ENCODE measurements around the gene ANKRD63.

DNA sequence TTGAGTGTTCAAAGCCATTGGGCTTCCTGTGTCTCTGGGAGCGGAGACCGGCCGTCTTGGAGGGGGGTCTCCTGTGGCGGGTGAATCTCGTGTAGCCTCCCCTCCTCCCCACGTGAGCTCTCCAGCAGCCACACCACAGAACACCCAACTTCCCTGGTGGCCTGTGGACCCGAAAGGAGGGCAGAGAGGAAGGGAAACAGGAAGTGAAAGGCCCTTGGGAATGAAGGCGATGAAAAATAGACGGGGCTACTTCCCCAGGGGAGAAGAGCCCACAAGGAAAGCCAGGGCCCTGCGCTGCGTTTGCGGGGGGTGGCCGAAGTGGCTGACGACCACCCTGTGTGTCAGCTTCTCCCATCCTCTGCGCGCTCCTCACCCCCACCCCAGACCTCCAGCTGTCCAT is 5.4 kb downstream of the ANKRD63 start:
- TF ChIP-seq, protein P1, sequence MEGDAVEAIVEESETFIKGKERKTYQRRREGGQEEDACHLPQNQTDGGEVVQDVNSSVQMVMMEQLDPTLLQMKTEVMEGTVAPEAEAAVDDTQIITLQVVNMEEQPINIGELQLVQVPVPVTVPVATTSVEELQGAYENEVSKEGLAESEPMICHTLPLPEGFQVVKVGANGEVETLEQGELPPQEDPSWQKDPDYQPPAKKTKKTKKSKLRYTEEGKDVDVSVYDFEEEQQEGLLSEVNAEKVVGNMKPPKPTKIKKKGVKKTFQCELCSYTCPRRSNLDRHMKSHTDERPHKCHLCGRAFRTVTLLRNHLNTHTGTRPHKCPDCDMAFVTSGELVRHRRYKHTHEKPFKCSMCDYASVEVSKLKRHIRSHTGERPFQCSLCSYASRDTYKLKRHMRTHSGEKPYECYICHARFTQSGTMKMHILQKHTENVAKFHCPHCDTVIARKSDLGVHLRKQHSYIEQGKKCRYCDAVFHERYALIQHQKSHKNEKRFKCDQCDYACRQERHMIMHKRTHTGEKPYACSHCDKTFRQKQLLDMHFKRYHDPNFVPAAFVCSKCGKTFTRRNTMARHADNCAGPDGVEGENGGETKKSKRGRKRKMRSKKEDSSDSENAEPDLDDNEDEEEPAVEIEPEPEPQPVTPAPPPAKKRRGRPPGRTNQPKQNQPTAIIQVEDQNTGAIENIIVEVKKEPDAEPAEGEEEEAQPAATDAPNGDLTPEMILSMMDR (IDR thresholded peaks at IDR 0.05): no peak
- TF ChIP-seq POLR2A (IDR thresholded peaks at IDR 0.05): no peak

Measured in Peyer's patch (tissue), 4 donors.